Suprapubic skin (tissue), 4 donors: ENCODE data around the gene HECTD2. TPM values are rescaled to one million over a fixed set of nuclear protein-coding genes. Genes with fewer than 3 reads are reported as not detected.
"Not testable (repeated sequence)": the region's sequence is repeated elsewhere in the genome, so short reads cannot be mapped to it uniquely, and the experiment has no call there.

Experiments used
- DNase-seq, 2 donors: peaks; one replicate each; pipeline ENCODE4 v3.0.0-alpha.2; 2019; ENCODE audit warnings: low spot score in 2 of 2
- H3K27ac ChIP-seq: fragments of 200-600 bp; sonication (generic); one replicate; pipeline ENCODE4 v1.5.1; 2019
- H3K27me3 ChIP-seq: fragments of 200-600 bp; sonication (generic); one replicate; pipeline ENCODE4 v1.5.1; 2019
- H3K36me3 ChIP-seq: fragments of 200-600 bp; sonication (generic); one replicate; pipeline ENCODE4 v1.5.1; 2019
- H3K4me1 ChIP-seq: fragments of 200-600 bp; sonication (generic); one replicate; pipeline ENCODE4 v1.5.1; 2019
- H3K4me3 ChIP-seq: fragments of 200-600 bp; sonication (generic); one replicate; pipeline ENCODE4 v1.5.1; 2019; ENCODE audit warnings: mild to moderate bottlenecking
- H3K9me3 ChIP-seq: fragments of 200-600 bp; sonication (generic); one replicate; pipeline ENCODE4 v1.5.1; 2019
- EP300 ChIP-seq: sonication (generic); formaldehyde crosslinking; IDR thresholded peaks from one replicate; pipeline ENCODE4 v1.6.1; 2017; ENCODE audit warnings: antibody characterized with exemption
- POLR2A ChIP-seq, 2 donors: fragments of 450-650 bp; IDR thresholded peaks; one replicate each; pipeline ENCODE4 v1.6.1; 2017; ENCODE audit warnings: antibody characterized with exemption in 2 of 2, mild to moderate bottlenecking in 2 of 2, moderate library complexity in 2 of 2
- POLR2AphosphoS5 ChIP-seq, 3 donors: sonication (generic); formaldehyde crosslinking; IDR thresholded peaks; one replicate each; pipeline ENCODE4 v1.6.1; 2017; ENCODE audit warnings: antibody characterized with exemption in 3 of 3
- WGBS: methylation state at CpG from one replicate; pipeline ENCODE4 v1.1.5; 2018; 5-methylcytosine and 5-hydroxymethylcytosine counted together
- total RNA-seq, 4 donors: library from RNA; depleted of rRNA; stranded (reverse); fragments of >200 nt; gene quantifications; one replicate each; pipeline ENCODE4 v1.1.0, GENCODE V29; 2016
- TF ChIP-seq, protein P1 (sequence below), 2 donors: fragments of 200-600 bp in 1 of 2; fragments of 450-650 bp in 1 of 2; sonication (generic) in 1 of 2; IDR thresholded peaks; one replicate each; pipeline ENCODE4 v1.5.1; 2016 to 2019; ENCODE audit warnings: antibody characterized with exemption in 2 of 2, mild to moderate bottlenecking in 1 of 2, moderate library complexity in 1 of 2

The HECTD2 gene
- total RNA-seq, 4 donors from 2014 or later = 3.4 to 10.5 (median 8.6) TPM

DNA sequence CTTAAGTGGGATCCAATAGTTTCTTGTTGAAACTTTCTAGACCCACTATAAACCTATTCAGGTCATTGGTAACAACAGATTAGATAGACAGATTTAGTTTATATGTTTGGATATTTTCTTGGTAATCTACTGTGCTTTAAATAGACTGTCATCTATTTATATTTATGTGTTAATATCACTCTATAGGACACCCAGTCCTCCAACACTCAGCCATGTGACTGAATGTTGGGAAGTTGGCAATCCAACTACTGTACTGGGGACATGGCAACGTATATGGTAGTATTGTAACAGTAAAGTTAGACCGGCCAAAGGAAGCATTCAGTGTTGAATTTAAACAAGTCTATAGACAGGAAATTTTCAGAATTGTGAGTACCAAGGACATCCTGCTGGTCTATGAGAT is 42.6 kb upstream of the HECTD2 start:
- Histone ChIP-seq H3K9me3 (no peaks in the 10 kb centered on the region), H3K27me3 (no peaks in the 10 kb centered on the region), H3K36me3 (no peaks in the 10 kb centered on the region), H3K27ac (no peak overlapping the region), H3K4me3 (no peak overlapping the region), H3K4me1 (no peaks in the 10 kb centered on the region)
- no peak for DNase-seq
- WGBS = 90% methylated on average over 2 of the region's 2 CpGs
- no peak for TF ChIP-seq EP300
- TF ChIP-seq POLR2AphosphoS5 (IDR thresholded peaks at IDR 0.05) = no peak
- no peak for TF ChIP-seq POLR2A (IDR thresholded peaks at IDR 0.05)
- TF ChIP-seq, protein P1, sequence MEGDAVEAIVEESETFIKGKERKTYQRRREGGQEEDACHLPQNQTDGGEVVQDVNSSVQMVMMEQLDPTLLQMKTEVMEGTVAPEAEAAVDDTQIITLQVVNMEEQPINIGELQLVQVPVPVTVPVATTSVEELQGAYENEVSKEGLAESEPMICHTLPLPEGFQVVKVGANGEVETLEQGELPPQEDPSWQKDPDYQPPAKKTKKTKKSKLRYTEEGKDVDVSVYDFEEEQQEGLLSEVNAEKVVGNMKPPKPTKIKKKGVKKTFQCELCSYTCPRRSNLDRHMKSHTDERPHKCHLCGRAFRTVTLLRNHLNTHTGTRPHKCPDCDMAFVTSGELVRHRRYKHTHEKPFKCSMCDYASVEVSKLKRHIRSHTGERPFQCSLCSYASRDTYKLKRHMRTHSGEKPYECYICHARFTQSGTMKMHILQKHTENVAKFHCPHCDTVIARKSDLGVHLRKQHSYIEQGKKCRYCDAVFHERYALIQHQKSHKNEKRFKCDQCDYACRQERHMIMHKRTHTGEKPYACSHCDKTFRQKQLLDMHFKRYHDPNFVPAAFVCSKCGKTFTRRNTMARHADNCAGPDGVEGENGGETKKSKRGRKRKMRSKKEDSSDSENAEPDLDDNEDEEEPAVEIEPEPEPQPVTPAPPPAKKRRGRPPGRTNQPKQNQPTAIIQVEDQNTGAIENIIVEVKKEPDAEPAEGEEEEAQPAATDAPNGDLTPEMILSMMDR (IDR thresholded peaks at IDR 0.05) = no peak

DNA sequence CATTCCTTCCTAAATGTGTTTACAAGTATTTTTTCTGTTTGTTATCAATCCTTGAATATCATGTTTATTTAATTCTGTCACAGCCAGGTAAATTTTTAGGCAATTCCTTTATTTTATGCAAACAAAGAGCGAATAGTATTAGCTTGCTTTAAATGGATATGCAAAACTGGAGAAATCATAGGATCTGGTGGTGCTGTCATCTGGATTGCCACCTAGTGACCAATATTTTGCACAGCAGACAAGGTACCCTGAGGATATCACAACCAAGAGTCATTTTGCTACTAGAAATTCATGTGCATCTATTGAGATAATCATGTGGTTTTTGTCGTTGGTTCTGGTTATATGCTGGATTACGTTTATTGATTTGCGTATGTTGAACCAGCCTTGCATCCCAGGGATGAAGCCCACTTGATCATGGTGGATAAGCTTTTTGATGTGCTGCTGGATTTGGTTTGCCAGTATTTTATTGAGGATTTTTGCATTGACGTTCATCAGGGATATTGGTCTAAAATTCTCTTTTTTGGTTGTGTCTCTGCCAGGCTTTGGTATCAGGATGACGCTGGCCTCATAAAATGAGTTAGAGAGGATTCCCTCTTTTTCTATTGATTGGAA is 40.1 kb upstream of the HECTD2 start:
- H3K4me3 ChIP-seq, H3K9me3 ChIP-seq, H3K27ac ChIP-seq, H3K27me3 ChIP-seq, DNase-seq, H3K4me1 ChIP-seq, H3K36me3 ChIP-seq: not testable (repeated sequence)
- TF ChIP-seq, protein P1 (IDR thresholded peaks at IDR 0.05) = peak in 1 of 2 donors; percentile 27
- WGBS = 90% methylated on average over 6 of the region's 6 CpGs

GRCh38 chr10:91374052-91374451 is 36.1 kb upstream of the HECTD2 start:
- H3K4me3 ChIP-seq = no peak overlapping the region
- TF ChIP-seq EP300 (no peak), POLR2AphosphoS5 (IDR thresholded peaks at IDR 0.05) (no peak), POLR2A (IDR thresholded peaks at IDR 0.05) (no peak)
- TF ChIP-seq, protein P1 (IDR thresholded peaks at IDR 0.05) = no peak

DNA sequence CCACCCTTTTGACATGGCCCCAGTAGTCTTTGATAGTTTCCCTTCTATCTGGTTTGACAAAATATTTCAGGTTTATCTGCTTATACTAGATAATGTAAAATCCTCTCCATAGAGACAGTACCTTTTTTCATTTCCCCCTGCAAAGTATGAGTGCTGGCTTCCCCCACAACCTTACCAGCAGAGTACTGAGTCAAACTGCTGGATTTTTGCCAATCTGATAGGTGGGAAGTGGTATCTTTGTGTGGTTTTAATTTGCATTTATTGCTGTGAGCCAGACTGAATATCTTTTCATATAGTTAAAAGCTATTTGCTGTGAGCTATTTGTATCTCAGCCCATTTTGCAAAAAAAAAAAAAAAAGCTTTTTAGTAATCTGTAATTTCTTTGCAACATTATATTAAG is 32.1 kb upstream of the HECTD2 start:
- no peaks in the 10 kb centered on the region for H3K27me3 ChIP-seq
- H3K9me3 ChIP-seq = peaks cover 10% of the 10 kb centered on the region
- no peak overlapping the region for H3K27ac ChIP-seq
- no peaks in the 10 kb centered on the region for H3K36me3 ChIP-seq
- TF ChIP-seq POLR2AphosphoS5 (IDR thresholded peaks at IDR 0.05) (no peak), POLR2A (IDR thresholded peaks at IDR 0.05) (no peak), EP300 (no peak)
- TF ChIP-seq, protein P1 (IDR thresholded peaks at IDR 0.05) = no peak
- H3K4me3 ChIP-seq = no peak overlapping the region
- DNase-seq = no peak
- peaks cover 10% of the 10 kb centered on the region for H3K4me1 ChIP-seq

More at GRCh38 chr10:91374052-91374451, 36.1 kb upstream of the HECTD2 start:
- H3K27me3 ChIP-seq = no peaks in the 10 kb centered on the region
- no peak overlapping the region for H3K27ac ChIP-seq
- no peak for DNase-seq
- H3K36me3 ChIP-seq = no peaks in the 10 kb centered on the region
- H3K9me3 ChIP-seq = peaks cover 10% of the 10 kb centered on the region
- H3K4me1 ChIP-seq = no peaks in the 10 kb centered on the region

- no peak overlapping the region for H3K27ac ChIP-seq
- no peaks in the 10 kb centered on the region for H3K36me3 ChIP-seq
- 59% methylated on average over 3 of the region's 3 CpGs for WGBS
- no peaks in the 10 kb centered on the region for H3K27me3 ChIP-seq
- no peaks in the 10 kb centered on the region for H3K9me3 ChIP-seq
- peaks cover 10% of the 10 kb centered on the region for H3K4me1 ChIP-seq
- TF ChIP-seq POLR2AphosphoS5 (IDR thresholded peaks at IDR 0.05) (no peak), POLR2A (IDR thresholded peaks at IDR 0.05) (no peak), EP300 (no peak)
- TF ChIP-seq, protein P1 (IDR thresholded peaks at IDR 0.05) = no peak
- peak overlapping the region; percentile 7 for H3K4me3 ChIP-seq
- no peak for DNase-seq
Observed at GRCh38 chr10:91380873-91381256, 29.3 kb upstream of the HECTD2 start.
